Parathyroid adenoma (tissue), 2 donors: ENCODE results near the gene ADAM12.

Source experiments
- H2AFZ ChIP-seq: fragments of 300-600 bp; sonication (generic); one replicate; pipeline ENCODE4 v1.7.0; 2017; ENCODE audit warnings: antibody characterized with exemption, mild to moderate bottlenecking
- H3K27ac ChIP-seq: fragments of 300-600 bp; sonication (generic); one replicate; pipeline ENCODE4 v1.7.0; 2017
- H3K27me3 ChIP-seq: fragments of 300-600 bp; sonication (generic); one replicate; pipeline ENCODE4 v1.7.0; 2017; ENCODE audit warnings: low read length; ENCODE audit not compliant: control insufficient read depth, insufficient read depth
- H3K36me3 ChIP-seq: fragments of 300-600 bp; sonication (generic); one replicate; pipeline ENCODE4 v1.7.0; 2017; ENCODE audit warnings: low read length; ENCODE audit not compliant: control insufficient read depth, insufficient read depth
- H3K4me1 ChIP-seq: fragments of 300-600 bp; sonication (generic); one replicate; pipeline ENCODE4 v1.7.0; 2017; ENCODE audit warnings: control low read depth
- H3K4me2 ChIP-seq: fragments of 300-600 bp; sonication (generic); one replicate; pipeline ENCODE4 v1.7.0; 2017; ENCODE audit warnings: low read length
- H3K4me3 ChIP-seq: fragments of 300-600 bp; sonication (generic); one replicate; pipeline ENCODE4 v1.7.0; 2017; ENCODE audit warnings: low read depth, low read length
- H3K79me2 ChIP-seq: fragments of 300-600 bp; sonication (generic); one replicate; pipeline ENCODE4 v1.7.0; 2017; ENCODE audit warnings: control low read depth
- H3K9ac ChIP-seq: fragments of 300-600 bp; sonication (generic); one replicate; pipeline ENCODE4 v1.7.0; 2017; ENCODE audit warnings: mild to moderate bottlenecking
- H3K9me3 ChIP-seq: fragments of 300-600 bp; sonication (generic); one replicate; pipeline ENCODE4 v1.7.0; 2017; ENCODE audit warnings: low read length; ENCODE audit not compliant: control insufficient read depth
- TF ChIP-seq, protein P1 (sequence below): fragments of 300-600 bp; sonication (generic); IDR thresholded peaks from one replicate; pipeline ENCODE4 v1.7.0; 2017; ENCODE audit warnings: antibody characterized with exemption, mild to moderate bottlenecking
- donor health status: primary hyperparathyroidism.

ADAM12 gene

DNA sequence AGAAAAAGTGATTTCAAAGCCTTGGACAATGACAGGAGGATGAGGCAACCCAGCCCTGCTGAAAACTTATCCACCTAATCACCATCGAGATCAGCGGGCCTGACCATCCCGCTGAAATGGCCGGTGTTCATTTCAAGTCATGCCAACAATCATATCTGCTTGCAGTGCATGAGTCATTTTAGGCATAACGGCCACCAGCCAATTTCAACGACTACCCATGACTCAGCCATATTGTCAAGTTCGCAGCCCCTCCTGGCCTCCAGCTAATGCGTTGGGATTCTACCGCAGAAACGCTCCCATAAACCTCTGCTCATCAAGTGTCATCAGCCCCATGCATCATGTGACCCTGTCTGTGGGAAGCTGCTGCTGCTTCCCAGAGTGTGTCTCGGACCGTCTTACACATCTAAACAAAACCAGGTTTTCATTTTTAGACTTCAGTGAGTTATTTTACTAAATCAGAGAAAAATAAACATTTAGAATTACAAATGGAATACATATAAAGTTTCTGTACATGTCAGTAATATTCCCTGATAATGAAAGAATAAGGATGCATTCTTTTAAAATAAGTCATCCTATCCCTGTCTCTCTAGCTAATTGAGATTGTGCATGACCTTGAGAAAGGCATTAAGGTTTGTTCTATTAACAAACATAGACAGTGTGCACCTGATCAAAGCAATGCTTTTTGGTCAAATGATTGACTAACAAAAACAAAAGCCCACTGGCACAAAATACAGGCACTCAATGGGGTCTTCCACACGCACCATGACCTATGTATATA lies 188.9 kb downstream of the ADAM12 start:
- H3K9me3 ChIP-seq = no peaks in the 10 kb centered on the region
- H3K27ac ChIP-seq = no peak overlapping the region
- no peak overlapping the region for H3K9ac ChIP-seq
- H3K4me1 ChIP-seq = no peaks in the 10 kb centered on the region
- H3K4me3 ChIP-seq = no peak overlapping the region
- TF ChIP-seq, protein P1, sequence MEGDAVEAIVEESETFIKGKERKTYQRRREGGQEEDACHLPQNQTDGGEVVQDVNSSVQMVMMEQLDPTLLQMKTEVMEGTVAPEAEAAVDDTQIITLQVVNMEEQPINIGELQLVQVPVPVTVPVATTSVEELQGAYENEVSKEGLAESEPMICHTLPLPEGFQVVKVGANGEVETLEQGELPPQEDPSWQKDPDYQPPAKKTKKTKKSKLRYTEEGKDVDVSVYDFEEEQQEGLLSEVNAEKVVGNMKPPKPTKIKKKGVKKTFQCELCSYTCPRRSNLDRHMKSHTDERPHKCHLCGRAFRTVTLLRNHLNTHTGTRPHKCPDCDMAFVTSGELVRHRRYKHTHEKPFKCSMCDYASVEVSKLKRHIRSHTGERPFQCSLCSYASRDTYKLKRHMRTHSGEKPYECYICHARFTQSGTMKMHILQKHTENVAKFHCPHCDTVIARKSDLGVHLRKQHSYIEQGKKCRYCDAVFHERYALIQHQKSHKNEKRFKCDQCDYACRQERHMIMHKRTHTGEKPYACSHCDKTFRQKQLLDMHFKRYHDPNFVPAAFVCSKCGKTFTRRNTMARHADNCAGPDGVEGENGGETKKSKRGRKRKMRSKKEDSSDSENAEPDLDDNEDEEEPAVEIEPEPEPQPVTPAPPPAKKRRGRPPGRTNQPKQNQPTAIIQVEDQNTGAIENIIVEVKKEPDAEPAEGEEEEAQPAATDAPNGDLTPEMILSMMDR = no peak
- H3K79me2 ChIP-seq = no peaks in the 10 kb centered on the region
- no peaks in the 10 kb centered on the region for H3K27me3 ChIP-seq
- no peak overlapping the region for H2AFZ ChIP-seq
- H3K4me2 ChIP-seq = no peak overlapping the region
- H3K36me3 ChIP-seq = no peaks in the 10 kb centered on the region

DNA sequence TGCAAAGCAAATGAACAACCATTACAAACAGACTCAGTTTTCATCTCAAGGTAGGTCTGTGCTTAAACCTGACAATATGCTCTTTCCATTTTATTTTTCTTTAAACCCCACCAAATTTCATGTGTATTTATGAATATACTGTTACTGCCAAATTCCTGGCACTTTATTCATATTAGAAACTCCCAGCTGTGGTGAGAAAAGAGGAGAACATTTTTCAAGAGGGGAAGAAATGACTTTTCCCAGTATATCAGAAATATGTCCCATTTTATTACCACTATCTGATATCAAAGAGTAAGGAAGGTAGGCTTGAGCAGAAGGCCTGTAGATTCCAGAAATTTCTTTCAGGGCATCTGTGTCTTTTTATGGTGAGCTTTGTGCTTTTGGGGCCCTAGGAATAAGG lies 189.6 kb downstream of the ADAM12 start:
- Histone ChIP-seq H3K9ac (no peak overlapping the region), H3K4me1 (no peaks in the 10 kb centered on the region), H3K79me2 (no peaks in the 10 kb centered on the region), H3K4me3 (no peak overlapping the region), H3K4me2 (no peak overlapping the region), H2AFZ (no peak overlapping the region), H3K27me3 (no peaks in the 10 kb centered on the region), H3K27ac (no peak overlapping the region), H3K9me3 (no peaks in the 10 kb centered on the region), H3K36me3 (no peaks in the 10 kb centered on the region)
- TF ChIP-seq, protein P1 = no peak

DNA sequence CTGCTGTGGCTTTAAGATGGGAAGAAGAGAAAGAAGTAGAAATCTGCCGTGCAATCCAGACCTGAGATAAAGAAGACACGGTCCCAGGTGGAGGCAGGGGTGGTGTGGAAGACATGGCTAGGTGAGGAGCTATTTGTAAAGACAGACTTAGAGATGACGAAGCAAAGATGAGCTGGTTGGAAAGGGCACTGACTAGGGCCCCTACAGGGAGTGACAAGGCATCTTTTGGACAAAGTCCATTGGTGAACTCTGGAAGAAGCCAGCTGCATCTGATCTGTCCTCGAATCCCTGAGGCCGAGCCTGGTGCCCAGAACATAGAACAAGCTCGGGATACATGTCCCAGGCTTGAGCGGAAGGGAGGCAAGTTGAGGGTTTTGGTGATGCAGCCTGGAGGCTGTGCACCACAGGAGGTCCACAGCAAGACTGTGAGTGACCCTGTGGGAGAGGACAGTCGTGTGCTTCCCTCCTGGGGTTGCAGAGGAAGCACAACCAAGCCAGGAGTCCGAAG lies 191.2 kb downstream of the ADAM12 start:
- H3K9ac ChIP-seq = no peak overlapping the region
- H3K27ac ChIP-seq = no peak overlapping the region
- no peaks in the 10 kb centered on the region for H3K27me3 ChIP-seq
- TF ChIP-seq, protein P1 = no peak
- no peaks in the 10 kb centered on the region for H3K79me2 ChIP-seq
- H2AFZ ChIP-seq = no peak overlapping the region
- no peaks in the 10 kb centered on the region for H3K4me1 ChIP-seq
- H3K36me3 ChIP-seq = no peaks in the 10 kb centered on the region
- no peaks in the 10 kb centered on the region for H3K9me3 ChIP-seq
- H3K4me2 ChIP-seq = no peak overlapping the region
- no peak overlapping the region for H3K4me3 ChIP-seq

DNA sequence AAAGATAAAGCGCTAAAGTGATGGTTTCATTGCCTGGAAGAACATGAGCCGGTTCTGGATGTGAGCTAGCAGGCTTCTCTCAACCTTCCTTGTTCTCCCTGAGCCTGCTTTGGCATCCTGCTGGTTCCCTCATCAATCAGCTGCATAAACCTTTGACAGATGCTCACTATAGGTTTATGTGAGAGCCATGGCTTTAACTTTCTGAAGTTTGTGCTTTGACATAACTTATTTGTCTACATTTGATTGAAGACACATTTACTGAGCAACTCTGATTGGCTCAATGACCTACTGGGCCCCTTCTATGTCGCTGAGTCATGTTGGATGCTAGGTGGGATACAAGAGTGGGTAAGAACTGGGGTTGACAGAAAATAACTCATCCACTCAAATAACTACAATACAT lies 192.0 kb downstream of the ADAM12 start:
- H3K36me3 ChIP-seq = no peaks in the 10 kb centered on the region
- H3K79me2 ChIP-seq = no peaks in the 10 kb centered on the region
- no peak overlapping the region for H3K4me3 ChIP-seq
- H3K4me1 ChIP-seq = no peaks in the 10 kb centered on the region
- TF ChIP-seq, protein P1 = no peak
- no peaks in the 10 kb centered on the region for H3K9me3 ChIP-seq
- no peak overlapping the region for H3K9ac ChIP-seq
- H2AFZ ChIP-seq = no peak overlapping the region
- no peak overlapping the region for H3K4me2 ChIP-seq
- no peak overlapping the region for H3K27ac ChIP-seq
- H3K27me3 ChIP-seq = no peaks in the 10 kb centered on the region

DNA sequence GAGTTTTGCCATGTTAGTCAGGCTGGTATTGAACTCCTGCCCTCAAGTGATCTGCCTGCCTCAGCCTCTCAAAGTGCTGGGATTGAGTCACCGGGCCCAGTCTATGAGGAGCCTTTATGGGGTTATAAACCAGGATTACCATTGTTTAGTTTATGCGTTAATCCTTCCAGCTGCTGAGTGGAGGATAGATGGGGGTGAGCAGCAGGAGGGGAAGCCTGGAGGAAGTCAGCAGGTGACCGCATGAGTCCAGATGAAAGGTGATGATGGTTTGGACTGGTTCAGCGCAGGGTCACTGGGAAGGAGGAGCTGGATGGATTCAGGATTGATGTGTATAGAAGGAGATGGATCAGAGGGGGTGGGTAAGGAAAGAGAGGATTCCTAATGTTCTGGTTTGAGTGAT lies 197.1 kb downstream of the ADAM12 start:
- no peaks in the 10 kb centered on the region for H3K36me3 ChIP-seq
- no peaks in the 10 kb centered on the region for H3K9me3 ChIP-seq
- no peak overlapping the region for H3K27ac ChIP-seq
- no peaks in the 10 kb centered on the region for H3K79me2 ChIP-seq
- no peaks in the 10 kb centered on the region for H3K27me3 ChIP-seq
- H3K9ac ChIP-seq = no peak overlapping the region
- H3K4me3 ChIP-seq = no peak overlapping the region
- H2AFZ ChIP-seq = no peak overlapping the region
- H3K4me1 ChIP-seq = no peaks in the 10 kb centered on the region
- TF ChIP-seq, protein P1 = no peak
- H3K4me2 ChIP-seq = no peak overlapping the region
